Measurements from ENCODE around the gene PIGS.

The PIGS gene

DNA sequence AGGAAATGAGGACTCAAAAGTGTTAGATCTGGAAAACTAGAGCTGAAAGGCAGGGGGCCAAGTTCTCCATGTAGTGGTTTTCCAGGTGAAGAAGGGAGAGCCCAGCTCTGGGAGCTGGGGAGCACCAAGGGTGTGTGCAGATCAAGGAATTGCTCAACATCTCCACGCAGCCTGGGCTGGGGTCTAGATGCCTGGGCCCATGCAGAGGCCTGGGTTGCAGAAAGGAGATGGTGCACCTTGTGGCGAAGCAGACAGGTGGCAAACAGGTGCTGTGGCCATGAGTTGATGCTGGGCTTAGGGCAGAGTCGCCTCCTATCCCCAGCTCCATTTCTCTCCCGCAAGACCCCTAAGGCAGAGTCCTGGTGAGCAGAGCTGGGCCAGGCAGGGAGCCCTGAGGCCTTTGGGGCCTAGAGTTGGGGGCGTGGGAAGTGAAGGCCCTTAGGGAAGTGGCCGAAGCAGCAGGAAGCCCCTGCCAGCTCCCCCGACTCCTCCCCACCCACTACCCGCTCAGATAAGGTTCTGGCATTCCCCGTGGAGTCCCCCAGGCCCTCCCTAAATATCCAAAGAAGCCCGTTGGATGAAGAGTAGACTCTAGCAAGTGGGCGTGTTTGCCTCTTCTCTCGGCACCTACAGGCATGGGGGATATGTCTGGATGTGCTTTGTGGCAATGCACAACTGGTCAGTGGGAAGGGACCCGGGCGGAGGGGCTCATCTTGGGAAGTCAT lies 64.4 kb downstream of the PIGS start:
- no peak for DNase-seq (ENCODE audit: low spot score)

- no peak for DNase-seq (ENCODE audit: low spot score)
Measured at GRCh38 chr17:28505986-28506665, 65.2 kb downstream of the PIGS start, which contains the start of gene FOXN1. Gene FOXN1, plus strand, starts transcription at chr17:28506348. Its CDS starts 17,622 bp downstream, at chr17:28523970.

- no peak for DNase-seq (ENCODE audit: low spot score)
Measured at GRCh38 chr17:28503420-28503819, 67.9 kb downstream of the PIGS start.
